ENCODE results near the gene DPP10.

DPP10 gene

GRCh38 chr2:114862243-114862642, 419.8 kb downstream of the DPP10 start:
- H3K4me3 ChIP-seq (ENCODE audit: extremely low read depth, insufficient read depth, low read length, poor library complexity, severe bottlenecking), result no peak overlapping the region
- no peaks in the 10 kb centered on the region for H3K36me3 ChIP-seq (ENCODE audit: control insufficient read depth, insufficient read depth, low read length)
- no peaks in the 10 kb centered on the region for H3K9me3 ChIP-seq (ENCODE audit: control insufficient read depth, low read length)
- no peak overlapping the region for H3K27ac ChIP-seq (ENCODE audit: low read depth, low read length, severe bottlenecking)
- no CpG with 5 or more reads among the region's 1 CpG for WGBS, 2 experiments (ENCODE audit: insufficient coverage in 2 of 2)
- H3K4me1 ChIP-seq (ENCODE audit: control insufficient read depth, insufficient read depth, low read length, poor library complexity, severe bottlenecking), result no peaks in the 10 kb centered on the region

GRCh38 chr2:114864901-114865300, 422.5 kb downstream of the DPP10 start:
- Histone ChIP-seq H3K4me1 (ENCODE audit: control insufficient read depth, insufficient read depth, low read length, poor library complexity, severe bottlenecking) (no peaks in the 10 kb centered on the region), H3K9me3 (ENCODE audit: control insufficient read depth, low read length) (no peaks in the 10 kb centered on the region), H3K36me3 (ENCODE audit: control insufficient read depth, insufficient read depth, low read length) (no peaks in the 10 kb centered on the region), H3K27ac (ENCODE audit: low read depth, low read length, severe bottlenecking) (no peak overlapping the region), H3K4me3 (ENCODE audit: extremely low read depth, insufficient read depth, low read length, poor library complexity, severe bottlenecking) (no peak overlapping the region)
- WGBS, 2 experiments (ENCODE audit: insufficient coverage in 2 of 2), result 90% methylated on average over 2 of the region's 5 CpGs; no CpG with 5 or more reads in 1 of the 2 experiments

GRCh38 chr2:114880046-114880445, 437.6 kb downstream of the DPP10 start:
- H3K27ac ChIP-seq (ENCODE audit: low read depth, low read length, severe bottlenecking), result no peak overlapping the region
- no peak overlapping the region for H3K4me3 ChIP-seq (ENCODE audit: extremely low read depth, insufficient read depth, low read length, poor library complexity, severe bottlenecking)
- WGBS, 2 experiments (ENCODE audit: insufficient coverage in 2 of 2), result 65 to 100% methylated on average over 1 to 2 of the region's 3 CpGs
- H3K9me3 ChIP-seq (ENCODE audit: control insufficient read depth, low read length), result no peaks in the 10 kb centered on the region
- H3K4me1 ChIP-seq (ENCODE audit: control insufficient read depth, insufficient read depth, low read length, poor library complexity, severe bottlenecking), result no peaks in the 10 kb centered on the region
- H3K36me3 ChIP-seq (ENCODE audit: control insufficient read depth, insufficient read depth, low read length), result no peaks in the 10 kb centered on the region

- Histone ChIP-seq H3K9me3 (ENCODE audit: control insufficient read depth, low read length) (no peaks in the 10 kb centered on the region), H3K36me3 (ENCODE audit: control insufficient read depth, insufficient read depth, low read length) (no peaks in the 10 kb centered on the region), H3K27ac (ENCODE audit: low read depth, low read length, severe bottlenecking) (no peak overlapping the region), H3K4me3 (ENCODE audit: extremely low read depth, insufficient read depth, low read length, poor library complexity, severe bottlenecking) (no peak overlapping the region), H3K4me1 (ENCODE audit: control insufficient read depth, insufficient read depth, low read length, poor library complexity, severe bottlenecking) (no peaks in the 10 kb centered on the region)
- no CpG with 5 or more reads among the region's 2 CpGs for WGBS, 2 experiments (ENCODE audit: insufficient coverage in 2 of 2)
These were observed 477.5 kb downstream of the DPP10 start for GRCh38 chr2:114919985-114920384.

GRCh38 chr2:114922076-114922475, 479.6 kb downstream of the DPP10 start:
- H3K4me1 ChIP-seq (ENCODE audit: control insufficient read depth, insufficient read depth, low read length, poor library complexity, severe bottlenecking), result no peaks in the 10 kb centered on the region
- 88 to 100% methylated on average over 2 to 3 of the region's 3 CpGs for WGBS, 2 experiments (ENCODE audit: insufficient coverage in 2 of 2)
- no peak overlapping the region for H3K4me3 ChIP-seq (ENCODE audit: extremely low read depth, insufficient read depth, low read length, poor library complexity, severe bottlenecking)
- no peaks in the 10 kb centered on the region for H3K9me3 ChIP-seq (ENCODE audit: control insufficient read depth, low read length)
- H3K36me3 ChIP-seq (ENCODE audit: control insufficient read depth, insufficient read depth, low read length), result no peaks in the 10 kb centered on the region
- no peak overlapping the region for H3K27ac ChIP-seq (ENCODE audit: low read depth, low read length, severe bottlenecking)

- WGBS, 2 experiments (ENCODE audit: insufficient coverage in 2 of 2), result 93 to 94% methylated on average over 4 to 6 of the region's 10 CpGs
- Histone ChIP-seq H3K27ac (ENCODE audit: low read depth, low read length, severe bottlenecking) (no peak overlapping the region), H3K9me3 (ENCODE audit: control insufficient read depth, low read length) (peaks cover 6% of the 10 kb centered on the region), H3K4me1 (ENCODE audit: control insufficient read depth, insufficient read depth, low read length, poor library complexity, severe bottlenecking) (no peaks in the 10 kb centered on the region), H3K36me3 (ENCODE audit: control insufficient read depth, insufficient read depth, low read length) (no peaks in the 10 kb centered on the region), H3K4me3 (ENCODE audit: extremely low read depth, insufficient read depth, low read length, poor library complexity, severe bottlenecking) (no peak overlapping the region)
These were observed 483.1 kb downstream of the DPP10 start for GRCh38 chr2:114925296-114926255.

- Histone ChIP-seq H3K4me3 (ENCODE audit: extremely low read depth, insufficient read depth, low read length, poor library complexity, severe bottlenecking) (no peak overlapping the region), H3K36me3 (ENCODE audit: control insufficient read depth, insufficient read depth, low read length) (no peaks in the 10 kb centered on the region), H3K4me1 (ENCODE audit: control insufficient read depth, insufficient read depth, low read length, poor library complexity, severe bottlenecking) (no peaks in the 10 kb centered on the region), H3K27ac (ENCODE audit: low read depth, low read length, severe bottlenecking) (no peak overlapping the region), H3K9me3 (ENCODE audit: control insufficient read depth, low read length) (peaks cover 6% of the 10 kb centered on the region)
- WGBS, 2 experiments (ENCODE audit: insufficient coverage in 2 of 2), result 88 to 91% methylated on average over 2 to 3 of the region's 4 CpGs
These were observed 483.9 kb downstream of the DPP10 start for GRCh38 chr2:114926303-114926702.

GRCh38 chr2:114929225-114929624, 486.8 kb downstream of the DPP10 start:
- no peak overlapping the region for H3K27ac ChIP-seq (ENCODE audit: low read depth, low read length, severe bottlenecking)
- 92% methylated on average over 6 of the region's 7 CpGs for WGBS, 2 experiments (ENCODE audit: insufficient coverage in 2 of 2)
- H3K4me3 ChIP-seq (ENCODE audit: extremely low read depth, insufficient read depth, low read length, poor library complexity, severe bottlenecking), result no peak overlapping the region
- H3K36me3 ChIP-seq (ENCODE audit: control insufficient read depth, insufficient read depth, low read length), result no peaks in the 10 kb centered on the region
- no peaks in the 10 kb centered on the region for H3K4me1 ChIP-seq (ENCODE audit: control insufficient read depth, insufficient read depth, low read length, poor library complexity, severe bottlenecking)
- peaks cover 6% of the 10 kb centered on the region for H3K9me3 ChIP-seq (ENCODE audit: control insufficient read depth, low read length)

- Histone ChIP-seq H3K4me1 (ENCODE audit: control insufficient read depth, insufficient read depth, low read length, poor library complexity, severe bottlenecking) (no peaks in the 10 kb centered on the region), H3K4me3 (ENCODE audit: extremely low read depth, insufficient read depth, low read length, poor library complexity, severe bottlenecking) (no peak overlapping the region), H3K27ac (ENCODE audit: low read depth, low read length, severe bottlenecking) (no peak overlapping the region), H3K9me3 (ENCODE audit: control insufficient read depth, low read length) (peaks cover 6% of the 10 kb centered on the region), H3K36me3 (ENCODE audit: control insufficient read depth, insufficient read depth, low read length) (no peaks in the 10 kb centered on the region)
- WGBS, 2 experiments (ENCODE audit: insufficient coverage in 2 of 2), result 90 to 91% methylated on average over 2 to 4 of the region's 4 CpGs
These were observed 491.3 kb downstream of the DPP10 start for GRCh38 chr2:114933671-114934241.

- WGBS, 2 experiments (ENCODE audit: insufficient coverage in 2 of 2), result 92% methylated on average over 6 of the region's 7 CpGs
- Histone ChIP-seq H3K4me3 (ENCODE audit: extremely low read depth, insufficient read depth, low read length, poor library complexity, severe bottlenecking) (no peak overlapping the region), H3K27ac (ENCODE audit: low read depth, low read length, severe bottlenecking) (no peak overlapping the region), H3K9me3 (ENCODE audit: control insufficient read depth, low read length) (peaks cover 4% of the 10 kb centered on the region), H3K4me1 (ENCODE audit: control insufficient read depth, insufficient read depth, low read length, poor library complexity, severe bottlenecking) (no peaks in the 10 kb centered on the region), H3K36me3 (ENCODE audit: control insufficient read depth, insufficient read depth, low read length) (no peaks in the 10 kb centered on the region)
These were observed 492.6 kb downstream of the DPP10 start for GRCh38 chr2:114935031-114935430.
